Measurements from ENCODE around the gene KPTN. TPM values are rescaled to one million over a fixed set of nuclear protein-coding genes. Genes with fewer than 3 reads are reported as not detected.

The KPTN gene
- total RNA-seq, 4 donors from 2014 or later = 3.9 to 7.2 (median 4.1) TPM

- no peak for TF ChIP-seq CTCF (IDR thresholded peaks at IDR 0.05; ENCODE audit: low read depth)
These were observed 28.3 kb upstream of the KPTN start for GRCh38 chr19:47512183-47512947.

GRCh38 chr19:47511681-47512080 is 27.7 kb upstream of the KPTN start:
- TF ChIP-seq CTCF (IDR thresholded peaks at IDR 0.05; ENCODE audit: low read depth) = no peak

- no peak for TF ChIP-seq CTCF (IDR thresholded peaks at IDR 0.05; ENCODE audit: low read depth)
These were observed 27.1 kb upstream of the KPTN start for GRCh38 chr19:47511128-47511517.

- no peak for TF ChIP-seq CTCF (IDR thresholded peaks at IDR 0.05; ENCODE audit: low read depth)
These were observed 26.6 kb upstream of the KPTN start for GRCh38 chr19:47510516-47511127.

GRCh38 chr19:47509973-47510372 is 26.0 kb upstream of the KPTN start:
- TF ChIP-seq CTCF (IDR thresholded peaks at IDR 0.05; ENCODE audit: low read depth) = no peak

- no peak for TF ChIP-seq CTCF (IDR thresholded peaks at IDR 0.05; ENCODE audit: low read depth)
These were observed 25.3 kb upstream of the KPTN start for GRCh38 chr19:47509170-47509847.

- TF ChIP-seq CTCF (IDR thresholded peaks at IDR 0.05; ENCODE audit: low read depth) = no peak
These were observed 24.7 kb upstream of the KPTN start for GRCh38 chr19:47508721-47509120.

All from subcutaneous adipose tissue (tissue), 4 donors.